K562 (cell line): ENCODE results near the gene TBC1D17. TPM values are rescaled to one million over a fixed set of nuclear protein-coding genes. Genes with fewer than 3 reads are reported as not detected.
A peak's percentile ranks its signal among the peaks of the same experiment; 100 is the strongest.

ENCODE experiments used
- ATAC-seq: fragments of 200-7000 bp; cut with Tn5 transposase; 3 replicates; pipeline ENCODE4 v1.9.1; 2020; ENCODE audit warnings: moderate library complexity
- BruUV-seq: library from RNA; stranded (reverse); fragments of 400-500 nt; replicated peaks from 2 replicates; lab custom pipeline; 2021; lab: Mats Ljungman, UMichigan
- CTCF ChIA-PET: fragments of 300-600 bp; formaldehyde crosslinking; extraction: SDS; loops from one replicate; lab custom pipeline; 2021; ENCODE audit warnings: low intra/inter-chr PET ratio; lab: Yijun Ruan, JAX
- POLR2A ChIA-PET: fragments of 300-600, 350-650 bp; sonication (Branson Sonifier 250); formaldehyde crosslinking; extraction: SDS; loops from one replicate; lab custom pipeline; 2021; ENCODE audit warnings: antibody characterized with exemption, inconsistent platforms; lab: Yijun Ruan, JAX
- DNase-seq, 4 experiments: peaks; one replicate each; pipeline versions ENCODE4 v3.0.0 to v3.0.0-alpha.2; 2011 to 2018; ENCODE audit warnings: low spot score in 3 of 4, mixed read lengths in 3 of 4; ENCODE audit errors: extremely low read depth in 1 of 4
- FAIRE-seq: peaks from 2 replicates; lab custom pipeline; 2011; peaks lifted over from hg19 to GRCh38; lab: Jason Lieb, UNC
- H2AFZ ChIP-seq: 2 replicates; pipeline ENCODE4 v1.6.0; 2011; ENCODE audit warnings: low read depth, low read length, control low read depth, inconsistent platforms
- H3K27ac ChIP-seq: fragments of 200-600 bp; 3 replicates; pipeline ENCODE4 v1.8.0; 2011; ENCODE audit warnings: low read depth, mild to moderate bottlenecking, control low read depth, inconsistent platforms, low read length, moderate library complexity, mixed read lengths; ENCODE audit errors: extremely low read depth
- H3K27me3 ChIP-seq, 2 experiments: fragments of 300-600 bp in 1 of 2; 2 replicates in 1 of 2; 3 replicates in 1 of 2; pipeline versions ENCODE4 v1.6.0 to v1.8.0; 2011; ENCODE audit warnings: inconsistent platforms in 2 of 2, low read length in 2 of 2, mild to moderate bottlenecking in 1 of 2, mixed read lengths in 1 of 2, moderate library complexity in 1 of 2; ENCODE audit not compliant: control insufficient read depth in 2 of 2, insufficient read depth in 2 of 2
- H3K36me3 ChIP-seq: fragments of 300-600 bp; 3 replicates; pipeline ENCODE4 v1.8.0; 2011; ENCODE audit warnings: mild to moderate bottlenecking, low read length, inconsistent platforms; ENCODE audit not compliant: control insufficient read depth, insufficient read depth
- H3K4me1 ChIP-seq, 2 experiments: fragments of 200-600 bp in 1 of 2; replicated peaks in 1 of 2; 2 replicates in 1 of 2; 3 replicates in 1 of 2; pipeline versions ENCODE4 v1.5.1 to v1.8.0; 2011; ENCODE audit warnings: inconsistent platforms in 2 of 2, low read length in 2 of 2, mild to moderate bottlenecking in 1 of 2, mixed read lengths in 1 of 2, moderate library complexity in 1 of 2; ENCODE audit not compliant: control insufficient read depth in 2 of 2, insufficient read depth in 2 of 2
- H3K4me2 ChIP-seq: 2 replicates; pipeline ENCODE4 v1.6.1; 2011; ENCODE audit warnings: low read length, control low read depth, inconsistent platforms, mixed read lengths; ENCODE audit not compliant: insufficient read depth
- H3K4me3 ChIP-seq: fragments of 200-600 bp; sonication (generic), shearing (Covaris generic); 2 replicates; pipeline ENCODE4 v1.5.1; 2016; ENCODE audit warnings: control low read depth, inconsistent platforms
- H3K79me2 ChIP-seq: fragments of 200-600 bp; 3 replicates; pipeline ENCODE4 v1.8.0; 2011; ENCODE audit warnings: low read length, inconsistent platforms; ENCODE audit not compliant: control insufficient read depth, insufficient read depth
- H3K9ac ChIP-seq, 2 experiments: 2 replicates each; pipeline versions ENCODE4 v1.6.0 to v1.6.1; 2011; ENCODE audit warnings: low read depth in 2 of 2, low read length in 2 of 2, control low read depth in 1 of 2, inconsistent platforms in 1 of 2, mild to moderate bottlenecking in 1 of 2, mixed read lengths in 1 of 2; ENCODE audit not compliant: insufficient read depth in 1 of 2
- H3K9me1 ChIP-seq: one replicate; pipeline ENCODE4 v1.6.0; 2011; ENCODE audit warnings: inconsistent platforms, mild to moderate bottlenecking, low read length, moderate library complexity; ENCODE audit not compliant: control insufficient read depth, insufficient read depth
- H3K9me3 ChIP-seq: replicated peaks from 2 replicates; pipeline ENCODE4 v1.5.1; 2011; ENCODE audit warnings: low read depth, low read length, inconsistent platforms; ENCODE audit not compliant: control insufficient read depth, insufficient read depth
- H4K20me1 ChIP-seq: replicated peaks from 2 replicates; pipeline ENCODE4 v1.6.1; 2011; ENCODE audit warnings: low read length, inconsistent platforms, mixed read lengths; ENCODE audit not compliant: control insufficient read depth, insufficient read depth
- ADNP ChIP-seq: fragments of 200-800 bp; sonication (Bioruptor generic); IDR thresholded peaks from 2 replicates; pipeline ENCODE4 v1.6.1; 2016; ENCODE audit warnings: missing genetic modification characterization, missing compliant biosample characterization
- BRF2 ChIP-seq: IDR thresholded peaks from 3 replicates; pipeline ENCODE4 v1.6.1; 2011; ENCODE audit warnings: borderline replicate concordance, mild to moderate bottlenecking; ENCODE audit not compliant: insufficient read length, insufficient read depth
- DPF2 ChIP-seq: fragments of 450-650 bp; IDR thresholded peaks from 2 replicates; pipeline ENCODE4 v1.6.1; 2016
- GTF2F1 ChIP-seq: IDR thresholded peaks from 2 replicates; pipeline ENCODE4 v1.6.1; 2011; ENCODE audit warnings: low read depth, low read length, improper control_type of control experiment
- POLR2G ChIP-seq: fragments of 200-400 bp; formaldehyde crosslinking; IDR thresholded peaks from 2 replicates; pipeline ENCODE4 v1.6.1; 2017; ENCODE audit warnings: low read depth, mild to moderate bottlenecking, antibody characterized with exemption, low read length, moderate library complexity
- SFPQ ChIP-seq: fragments of 200-400 bp; formaldehyde crosslinking; IDR thresholded peaks from 2 replicates; pipeline ENCODE4 v1.6.1; 2017; ENCODE audit warnings: mild to moderate bottlenecking, low read depth, low read length, moderate library complexity
- ZC3H8 ChIP-seq: fragments of 450-650 bp; IDR thresholded peaks from 2 replicates; pipeline ENCODE4 v1.6.1; 2017
- ZNF165 ChIP-seq: fragments of 250-450 bp; sonication (Bioruptor Pico); IDR thresholded peaks from 2 replicates; pipeline ENCODE4 v1.4.0; 2020; ENCODE audit warnings: borderline replicate concordance
- ZNF3 ChIP-seq: fragments of 250-450 bp; sonication (Bioruptor Pico); IDR thresholded peaks from 2 replicates; pipeline ENCODE4 v1.5.0; 2021; ENCODE audit warnings: mild to moderate bottlenecking, moderate library complexity
- ZNF699 ChIP-seq: fragments of 250-450 bp; sonication (Bioruptor Pico); IDR thresholded peaks from 2 replicates; pipeline ENCODE4 v1.8.0; 2021; ENCODE audit warnings: mild to moderate bottlenecking, moderate library complexity; ENCODE audit not compliant: insufficient replicate concordance
- WGBS: fragments of 100-300 bp; shearing (Covaris generic); methylation state at CpG from one replicate; pipeline ENCODE4 v1.1.6; 2016; ENCODE audit warnings: low coverage, mixed read lengths; ENCODE audit not compliant: insufficient coverage; ENCODE audit errors: missing lambda C conversion rate; 5-methylcytosine and 5-hydroxymethylcytosine counted together
- in situ Hi-C: fragments of 300-500 bp; cut with MboI; formaldehyde crosslinking; loops from 4 replicates; pipeline ENCODE4 v1.15.0; 2018; ENCODE audit warnings: inconsistent platforms, mixed read lengths
- intact Hi-C: fragments of 100-400 bp; cut with micrococcal nuclease; formaldehyde crosslinking; loops from 2 replicates; pipeline ENCODE4 v1.14.2; 2022
- polyA plus RNA-seq, 8 experiments: library from polyadenylated mRNA; depleted of rRNA in 4 of 8; stranded (reverse) in 5 of 8; unstranded in 3 of 8; fragments of >200 nt; fragmentation: Nextera tagmentation in 2 of 8; fragmentation: Illumina TruSeq in 1 of 8; extraction: Ambion mirVana in 2 of 8; extraction: Trizol in 1 of 8; gene quantifications; 2 replicates each; pipeline versions ENCODE4 v1.2.1 to v1.2.3, GENCODE V29; 2011 to 2014; ENCODE audit warnings: inconsistent platforms in 1 of 8, missing spikeins in 1 of 8
- total RNA-seq, 7 experiments: library from RNA; depleted of rRNA in 6 of 7; stranded (reverse); fragments of >200 nt in 6 of 7; fragmentation: Illumina TruSeq in 2 of 7; extraction: Trizol in 2 of 7; gene quantifications; 2 replicates each; pipeline versions ENCODE4 v1.2.1 to v1.2.3, GENCODE V29; 2011 to 2021; ENCODE audit warnings: low replicate concordance in 1 of 7

The TBC1D17 gene
- total and polyA plus RNA-seq, 9 of the 15 experiments (the other 6 are each of a cell fraction or from before 2014, with no cell fraction given): 0.42 to 16.0 (median 3.8) TPM

- ChIA-PET POLR2A (interaction anchor here (0.6 to 1.7 kb wide), 6 partner anchors 9 to 508 kb away, joined by 3 to 9 read pairs (median 4); no protein-coding TSS in a partner anchor), CTCF (no interaction called here)
- DNase-seq (no peak), ATAC-seq (no peak), FAIRE-seq (no peak)
- 94% methylated on average over 9 of the region's 10 CpGs for WGBS
- TF ChIP-seq POLR2G (peak; percentile 65; the same call in 1 of the 2 replicates), GTF2F1 (no peak)
- no peak overlapping the region for H3K27ac ChIP-seq
- in situ Hi-C loops (no loop called here), intact Hi-C loops (no loop called here)
- no peak overlapping the region for H3K4me2 ChIP-seq
- peaks cover 51% of the 10 kb centered on the region for H3K79me2 ChIP-seq
- no peak overlapping the region for H2AFZ ChIP-seq
- peak overlapping the region in 1 of 2 experiments; percentile 73; a peak in 2 of 4 replicates for H3K9ac ChIP-seq
- peaks cover 8% of the 10 kb centered on the region for H3K9me1 ChIP-seq
- 0 out of 2 replicates have a peak, but pooled peaks cover 2% of the 10 kb centered on the region for H3K9me3 ChIP-seq
- no TSS peak for BruUV-seq
- no peak overlapping the region for H3K4me3 ChIP-seq
- H3K36me3 ChIP-seq: peaks cover 65% of the 10 kb centered on the region
- no peaks in the 10 kb centered on the region for H3K27me3 ChIP-seq
- H3K4me1 ChIP-seq: peaks cover 24 to 81% of the 10 kb centered on the region in 2 experiments
- H4K20me1 ChIP-seq: peaks cover 25% of the 10 kb centered on the region
Measured at GRCh38 chr19:49853852-49854377, 23.6 kb upstream of the TBC1D17 start.

GRCh38 chr19:49854378-49855263 lies 22.9 kb upstream of the TBC1D17 start:
- intact Hi-C loops: no loop called here
- H3K4me3 ChIP-seq: no peak overlapping the region
- no peak overlapping the region for H3K27ac ChIP-seq
- peaks cover 44% of the 10 kb centered on the region for H3K79me2 ChIP-seq
- ChIA-PET CTCF (no interaction called here), POLR2A (interaction anchor here (0.6 to 1.7 kb wide), 6 partner anchors 8 to 507 kb away, joined by 3 to 9 read pairs (median 4); no protein-coding TSS in a partner anchor)
- H4K20me1 ChIP-seq: peaks cover 27% of the 10 kb centered on the region
- H3K36me3 ChIP-seq: peaks cover 69% of the 10 kb centered on the region
- H3K4me2 ChIP-seq: no peak overlapping the region
- peak overlapping the region in 1 of 2 experiments; percentile 73; a peak in 1 of 4 replicates for H3K9ac ChIP-seq
- 95% methylated on average over 30 of the region's 39 CpGs for WGBS
- H3K4me1 ChIP-seq: peaks cover 17 to 77% of the 10 kb centered on the region in 2 experiments
- H3K27me3 ChIP-seq: no peaks in the 10 kb centered on the region
- BruUV-seq: no TSS peak
- no peak for ATAC-seq
- no peak overlapping the region for H2AFZ ChIP-seq
- no peak for FAIRE-seq
- in situ Hi-C loops: no loop called here
- peaks cover 8% of the 10 kb centered on the region for H3K9me1 ChIP-seq
- DNase-seq: no peak
- no peaks in the 10 kb centered on the region for H3K9me3 ChIP-seq
- TF ChIP-seq ZNF3 (CRISPR knock-in tag) (no peak), ZC3H8 (no peak), ZNF165 (CRISPR knock-in tag) (no peak), ADNP (no peak), POLR2G (peak; percentile 65), SFPQ (no peak), DPF2 (no peak), ZNF699 (no peak), BRF2 (no peak)
